Right lobe of liver (tissue), 4 donors: Measurements from ENCODE around the gene TMEM132D.

ENCODE experiments used
- CTCF ChIP-seq, 4 donors: fragments of 200-600 bp in 3 of 4; fragments of 450-650 bp in 1 of 4; IDR thresholded peaks; one replicate each; pipeline versions ENCODE4 v1.5.1 to v1.8.0; 2016 to 2022; ENCODE audit warnings: antibody characterized with exemption in 4 of 4, mild to moderate bottlenecking in 2 of 4
- POLR2A ChIP-seq: fragments of 450-650 bp; IDR thresholded peaks from one replicate; pipeline ENCODE4 v1.6.1; 2017; ENCODE audit warnings: antibody characterized with exemption, mild to moderate bottlenecking
- donor health status: DM: no; HTN: no; CAD: no.
- donor health status: DM: no; HTN: no; CAD: no.
- donor health status: DM: no; HTN: yes; CAD: no.

DNA sequence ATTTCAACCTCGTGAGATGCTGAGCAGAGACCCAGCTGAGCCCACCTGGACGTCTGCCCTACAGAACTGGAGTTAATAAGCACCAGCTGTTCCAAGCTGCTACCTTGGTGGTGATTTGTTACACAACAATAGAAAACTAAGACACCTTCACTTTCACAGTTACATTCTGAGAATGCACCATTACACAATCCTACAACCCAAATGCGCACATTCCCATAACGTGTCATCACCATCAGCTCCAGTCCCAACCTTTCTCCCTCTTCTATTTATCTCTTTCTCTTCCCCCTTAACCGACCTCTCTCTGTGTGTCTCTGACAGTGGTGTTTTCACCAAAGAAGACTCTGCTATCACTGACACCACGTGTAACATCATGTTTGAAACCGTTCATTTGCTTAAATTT lies 91.9 kb downstream of the TMEM132D start:
- no peak for TF ChIP-seq CTCF (IDR thresholded peaks at IDR 0.05)
- TF ChIP-seq POLR2A: no peak
